Osteocyte (in vitro differentiated cells): ENCODE measurements around the gene KRT15. TPM values are rescaled to one million over a fixed set of nuclear protein-coding genes. Genes with fewer than 3 reads are reported as not detected.

Experiments used
- DNase-seq: peaks from one replicate; pipeline ENCODE4 v3.0.0; 2021; ENCODE audit warnings: mixed read lengths; ENCODE audit not compliant: unreplicated experiment; ENCODE audit errors: extremely low spot score
- H3K27ac Mint-ChIP-seq: one replicate; pipeline ENCODE4 v1.8.0; 2021; ENCODE audit warnings: mild to moderate bottlenecking, mixed read lengths; ENCODE audit not compliant: unreplicated experiment
- H3K27me3 Mint-ChIP-seq: one replicate; pipeline ENCODE4 v1.8.0; 2021; ENCODE audit warnings: mixed read lengths; ENCODE audit not compliant: unreplicated experiment
- H3K36me3 Mint-ChIP-seq: one replicate; pipeline ENCODE4 v1.8.0; 2021; ENCODE audit warnings: mixed read lengths; ENCODE audit not compliant: unreplicated experiment
- H3K4me1 Mint-ChIP-seq: one replicate; pipeline ENCODE4 v1.8.0; 2021; ENCODE audit warnings: mixed read lengths; ENCODE audit not compliant: unreplicated experiment
- H3K4me3 Mint-ChIP-seq: one replicate; pipeline ENCODE4 v1.8.0; 2021; ENCODE audit warnings: mild to moderate bottlenecking, moderate library complexity, mixed read lengths; ENCODE audit not compliant: unreplicated experiment
- H3K9me3 Mint-ChIP-seq: one replicate; pipeline ENCODE4 v1.8.0; 2021; ENCODE audit warnings: mixed read lengths; ENCODE audit not compliant: unreplicated experiment
- CTCF ChIP-seq: fragments of 200-600 bp; sonication (generic); IDR thresholded peaks from 2 replicates; pipeline ENCODE4 v1.5.0; 2021; ENCODE audit warnings: antibody characterized with exemption, mild to moderate bottlenecking, moderate library complexity
- total RNA-seq: library from RNA; stranded (reverse); gene quantifications from 2 replicates; pipeline ENCODE4 v1.2.1, GENCODE V29; 2021

The KRT15 gene
- total RNA-seq, 1 donor from 2014 or later, result not detected

- Mint-ChIP-seq H3K4me1 (peaks cover 20% of the 10 kb centered on the region), H3K4me3 (no peak overlapping the region), H3K36me3 (no peaks in the 10 kb centered on the region), H3K9me3 (no peaks in the 10 kb centered on the region), H3K27me3 (peaks cover 26% of the 10 kb centered on the region), H3K27ac (no peak overlapping the region)
- no peak for TF ChIP-seq CTCF
- DNase-seq, result no peak
These were observed 35.4 kb upstream of the KRT15 start for GRCh38 chr17:41553987-41554680.

DNA sequence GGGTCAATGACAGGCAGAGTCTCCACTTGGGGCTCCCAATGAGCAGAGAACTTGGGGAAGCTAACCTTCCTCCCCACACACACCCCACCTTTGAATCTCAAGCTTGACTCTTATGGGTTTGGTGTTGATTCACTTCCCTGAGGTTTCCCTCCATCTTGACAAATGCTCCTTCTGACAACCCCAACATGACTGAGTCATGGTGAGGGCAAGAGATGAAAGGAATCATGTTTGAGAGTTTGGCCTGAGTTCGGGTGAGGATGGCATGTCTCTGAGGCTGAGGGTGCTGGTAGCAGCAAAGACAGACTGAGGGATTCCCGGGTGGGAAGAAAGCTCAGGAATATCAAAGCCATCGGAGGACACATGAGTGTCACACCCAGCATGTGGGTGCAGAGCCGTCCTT lies 34.5 kb upstream of the KRT15 start:
- peaks cover 21% of the 10 kb centered on the region for H3K27me3 Mint-ChIP-seq
- DNase-seq, result no peak
- H3K27ac Mint-ChIP-seq, result no peak overlapping the region
- no peak overlapping the region for H3K4me3 Mint-ChIP-seq
- peaks cover 29% of the 10 kb centered on the region for H3K4me1 Mint-ChIP-seq
- no peaks in the 10 kb centered on the region for H3K36me3 Mint-ChIP-seq
- no peaks in the 10 kb centered on the region for H3K9me3 Mint-ChIP-seq
- no peak for TF ChIP-seq CTCF

GRCh38 chr17:41552455-41552854 lies 33.8 kb upstream of the KRT15 start:
- Mint-ChIP-seq H3K27ac (no peak overlapping the region), H3K4me3 (no peak overlapping the region), H3K4me1 (peaks cover 36% of the 10 kb centered on the region), H3K36me3 (no peaks in the 10 kb centered on the region), H3K9me3 (no peaks in the 10 kb centered on the region), H3K27me3 (peaks cover 14% of the 10 kb centered on the region)
- TF ChIP-seq CTCF, result no peak
- DNase-seq, result no peak

DNA sequence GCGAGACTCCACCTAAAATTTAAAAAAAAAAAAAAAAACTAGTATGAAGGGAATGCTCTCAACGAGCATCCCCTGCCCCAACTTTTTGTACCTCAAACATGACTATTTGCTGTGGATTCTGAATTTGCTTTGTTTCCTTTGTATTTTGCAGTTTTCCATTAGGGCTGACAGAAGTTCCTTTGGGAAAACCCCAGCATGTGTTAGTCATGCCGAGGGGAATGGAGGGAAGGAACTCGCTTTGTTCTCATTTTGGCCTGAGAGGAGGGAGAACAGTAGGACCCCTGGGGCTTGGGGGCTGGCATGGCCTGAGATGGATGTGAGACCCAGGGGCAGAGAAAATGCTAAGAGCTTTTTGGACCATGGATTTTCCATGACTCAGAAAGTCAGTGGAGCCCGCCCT lies 32.7 kb upstream of the KRT15 start:
- DNase-seq, result no peak
- no peak overlapping the region for H3K4me3 Mint-ChIP-seq
- no peak for TF ChIP-seq CTCF
- peaks cover 9% of the 10 kb centered on the region for H3K27me3 Mint-ChIP-seq
- H3K4me1 Mint-ChIP-seq, result peaks cover 37% of the 10 kb centered on the region
- no peaks in the 10 kb centered on the region for H3K36me3 Mint-ChIP-seq
- peak overlapping the region; percentile 44 for H3K27ac Mint-ChIP-seq
- peaks cover 7% of the 10 kb centered on the region for H3K9me3 Mint-ChIP-seq

- Mint-ChIP-seq H3K27me3 (no peaks in the 10 kb centered on the region), H3K4me3 (no peak overlapping the region), H3K36me3 (no peaks in the 10 kb centered on the region), H3K4me1 (peaks cover 37% of the 10 kb centered on the region), H3K9me3 (peaks cover 7% of the 10 kb centered on the region), H3K27ac (peak overlapping the region; percentile 76)
- no peak for TF ChIP-seq CTCF
- no peak for DNase-seq
These were observed 30.9 kb upstream of the KRT15 start for GRCh38 chr17:41549596-41550039.
